HepG2 (cell line): Measurements from ENCODE around the gene NCOA4. TPM values are rescaled to one million over a fixed set of nuclear protein-coding genes. Genes with fewer than 3 reads are reported as not detected.

ENCODE experiments used
- CREB1 ChIP-seq, 2 experiments: fragments of 450-650 bp in 1 of 2; IDR thresholded peaks; 2 replicates each; pipeline ENCODE4 v1.6.1; 2016 to 2017; ENCODE audit warnings: control low read depth in 1 of 2, mild to moderate bottlenecking in 1 of 2, missing compliant biosample characterization in 1 of 2, missing genetic modification characterization in 1 of 2
- GRHL1 ChIP-seq: sonication (generic); formaldehyde crosslinking; conservative IDR thresholded peaks from 2 replicates; pipeline ENCODE4 v1.8.0; 2022; ENCODE audit warnings: missing genetic modification reagents
- HMGXB4 ChIP-seq, 2 experiments: sonication (generic) in 1 of 2; formaldehyde crosslinking in 1 of 2; IDR thresholded peaks; 2 replicates each; pipeline versions ENCODE4 v1.4.0 to v1.6.1; 2018 to 2020; ENCODE audit warnings: missing genetic modification reagents in 2 of 2, borderline replicate concordance in 1 of 2, low read depth in 1 of 2, mild to moderate bottlenecking in 1 of 2, missing biosample characterization in 1 of 2
- MIER3 ChIP-seq: IDR thresholded peaks from 2 replicates; pipeline ENCODE4 v1.6.1; 2016; ENCODE audit warnings: missing compliant biosample characterization, borderline replicate concordance
- NAIF1 ChIP-seq: sonication (generic); formaldehyde crosslinking; IDR thresholded peaks from 2 replicates; pipeline ENCODE4 v1.5.0; 2020; ENCODE audit warnings: mild to moderate bottlenecking, missing genetic modification reagents, borderline replicate concordance
- NFAT5 ChIP-seq: sonication (generic); formaldehyde crosslinking; IDR thresholded peaks from 2 replicates; pipeline ENCODE4 v1.4.0; 2020; ENCODE audit warnings: missing genetic modification reagents
- NFIB ChIP-seq: sonication (generic); formaldehyde crosslinking; IDR thresholded peaks from 2 replicates; pipeline ENCODE4 v1.9.0; 2021; ENCODE audit warnings: missing genetic modification reagents, mild to moderate bottlenecking, borderline replicate concordance
- POLR2AphosphoS5 ChIP-seq: IDR thresholded peaks from 2 replicates; pipeline ENCODE4 v1.6.1; 2012; ENCODE audit warnings: low read depth, low read length
- ZEB1 ChIP-seq: IDR thresholded peaks from 2 replicates; pipeline ENCODE4 v1.6.1; 2012; ENCODE audit warnings: mild to moderate bottlenecking, low read depth, inconsistent platforms; ENCODE audit not compliant: insufficient replicate concordance
- ZNF282 ChIP-seq: fragments of 450-650 bp; IDR thresholded peaks from 2 replicates; pipeline ENCODE4 v1.6.1; 2018; ENCODE audit not compliant: partially characterized antibody
- ZNF564 ChIP-seq: sonication (generic); formaldehyde crosslinking; IDR thresholded peaks from 2 replicates; pipeline ENCODE4 v1.8.1; 2023; ENCODE audit warnings: mild to moderate bottlenecking, missing genetic modification reagents
- ZNF576 ChIP-seq: sonication (generic); formaldehyde crosslinking; IDR thresholded peaks from 2 replicates; pipeline ENCODE4 v1.4.0; 2020; ENCODE audit warnings: mild to moderate bottlenecking, missing genetic modification reagents
- ZNF672 ChIP-seq: sonication (generic); formaldehyde crosslinking; IDR thresholded peaks from 2 replicates; pipeline ENCODE4 v1.8.1; 2022; ENCODE audit warnings: missing genetic modification reagents
- ZNF7 ChIP-seq: IDR thresholded peaks from 2 replicates; pipeline ENCODE4 v1.6.1; 2016; ENCODE audit warnings: missing biosample characterization, missing genetic modification reagents
- polyA plus RNA-seq, 8 experiments: library from polyadenylated mRNA; depleted of rRNA in 3 of 8; stranded (reverse) in 7 of 8; unstranded in 1 of 8; fragments of >200 nt; fragmentation: Illumina TruSeq in 4 of 8; extraction: Trizol in 4 of 8; gene quantifications; 2 replicates each; pipeline versions ENCODE4 v1.2.1 to v1.2.3, GENCODE V29; 2011 to 2016; ENCODE audit warnings: low read depth in 4 of 8, missing spikeins in 1 of 8, mixed read lengths in 1 of 8; ENCODE audit not compliant: insufficient read depth in 1 of 8
- total RNA-seq, 5 experiments: library from RNA; depleted of rRNA; stranded (reverse); fragments of >200 nt; fragmentation: Illumina TruSeq; extraction: Trizol; gene quantifications; 2 replicates each; pipeline ENCODE4 v1.2.3, GENCODE V29; 2016; ENCODE audit warnings: low read depth in 1 of 5
- TF ChIP-seq, protein P1 (sequence below): IDR thresholded peaks from 2 replicates; pipeline ENCODE4 v1.6.1; 2016
- TF ChIP-seq, protein P2 (sequence below): sonication (generic); formaldehyde crosslinking; IDR thresholded peaks from 2 replicates; pipeline ENCODE4 v1.5.0; 2020; ENCODE audit warnings: mild to moderate bottlenecking, missing genetic modification reagents, moderate library complexity

Gene NCOA4
- total and polyA plus RNA-seq, 2 of the 13 experiments (the other 11 are each of a cell fraction or from before 2014, with no cell fraction given) = 306 to 400 TPM

GRCh38 chr10:46031648-46032532, 1.5 kb upstream of the NCOA4 start (continued):
- no peak for TF ChIP-seq ZNF672 (CRISPR knock-in tag)
- no peak for TF ChIP-seq ZNF576
- TF ChIP-seq, protein P1, sequence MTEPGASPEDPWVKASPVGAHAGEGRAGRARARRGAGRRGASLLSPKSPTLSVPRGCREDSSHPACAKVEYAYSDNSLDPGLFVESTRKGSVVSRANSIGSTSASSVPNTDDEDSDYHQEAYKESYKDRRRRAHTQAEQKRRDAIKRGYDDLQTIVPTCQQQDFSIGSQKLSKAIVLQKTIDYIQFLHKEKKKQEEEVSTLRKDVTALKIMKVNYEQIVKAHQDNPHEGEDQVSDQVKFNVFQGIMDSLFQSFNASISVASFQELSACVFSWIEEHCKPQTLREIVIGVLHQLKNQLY (CRISPR knock-in tag) = no peak; the same call in 1 of the 2 replicates
- TF ChIP-seq HMGXB4 (CRISPR knock-in tag; IDR thresholded peaks at IDR 0.05; ENCODE audit: borderline replicate concordance in 1 of 2, low read depth in 1 of 2) = peak; percentile 30 to 68; a peak in 2 of 4 replicates
- no peak for TF ChIP-seq ZNF7 (CRISPR knock-in tag)
- TF ChIP-seq NAIF1 (CRISPR knock-in tag) = no peak
- no peak for TF ChIP-seq ZNF564
- TF ChIP-seq POLR2AphosphoS5 = peak; percentile 76
- TF ChIP-seq NFAT5 = no peak
- no peak for TF ChIP-seq ZEB1
- TF ChIP-seq, protein P2, sequence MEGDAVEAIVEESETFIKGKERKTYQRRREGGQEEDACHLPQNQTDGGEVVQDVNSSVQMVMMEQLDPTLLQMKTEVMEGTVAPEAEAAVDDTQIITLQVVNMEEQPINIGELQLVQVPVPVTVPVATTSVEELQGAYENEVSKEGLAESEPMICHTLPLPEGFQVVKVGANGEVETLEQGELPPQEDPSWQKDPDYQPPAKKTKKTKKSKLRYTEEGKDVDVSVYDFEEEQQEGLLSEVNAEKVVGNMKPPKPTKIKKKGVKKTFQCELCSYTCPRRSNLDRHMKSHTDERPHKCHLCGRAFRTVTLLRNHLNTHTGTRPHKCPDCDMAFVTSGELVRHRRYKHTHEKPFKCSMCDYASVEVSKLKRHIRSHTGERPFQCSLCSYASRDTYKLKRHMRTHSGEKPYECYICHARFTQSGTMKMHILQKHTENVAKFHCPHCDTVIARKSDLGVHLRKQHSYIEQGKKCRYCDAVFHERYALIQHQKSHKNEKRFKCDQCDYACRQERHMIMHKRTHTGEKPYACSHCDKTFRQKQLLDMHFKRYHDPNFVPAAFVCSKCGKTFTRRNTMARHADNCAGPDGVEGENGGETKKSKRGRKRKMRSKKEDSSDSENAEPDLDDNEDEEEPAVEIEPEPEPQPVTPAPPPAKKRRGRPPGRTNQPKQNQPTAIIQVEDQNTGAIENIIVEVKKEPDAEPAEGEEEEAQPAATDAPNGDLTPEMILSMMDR (CRISPR knock-in tag) = no peak
- TF ChIP-seq CREB1 (IDR thresholded peaks at IDR 0.05) = no peak
- TF ChIP-seq CREB1 (CRISPR knock-in tag; IDR thresholded peaks at IDR 0.05) = peak; percentile 72
- TF ChIP-seq GRHL1 (CRISPR knock-in tag) = no peak
- TF ChIP-seq ZNF282 = no peak
- TF ChIP-seq MIER3 = peak; percentile 58; the same call in 1 of the 2 replicates
- TF ChIP-seq NFIB = no peak
